SH-SY5Y (cell line): Measurements from ENCODE around the gene YAF2.

Source experiments
- GATA2 ChIP-seq: IDR thresholded peaks from 2 replicates; pipeline ENCODE4 v1.6.1; 2011; ENCODE audit warnings: mild to moderate bottlenecking, low read depth, low read length
- GATA3 ChIP-seq: IDR thresholded peaks from 2 replicates; pipeline ENCODE4 v1.6.1; 2011; ENCODE audit warnings: low read depth, mild to moderate bottlenecking, low read length, moderate library complexity

DNA sequence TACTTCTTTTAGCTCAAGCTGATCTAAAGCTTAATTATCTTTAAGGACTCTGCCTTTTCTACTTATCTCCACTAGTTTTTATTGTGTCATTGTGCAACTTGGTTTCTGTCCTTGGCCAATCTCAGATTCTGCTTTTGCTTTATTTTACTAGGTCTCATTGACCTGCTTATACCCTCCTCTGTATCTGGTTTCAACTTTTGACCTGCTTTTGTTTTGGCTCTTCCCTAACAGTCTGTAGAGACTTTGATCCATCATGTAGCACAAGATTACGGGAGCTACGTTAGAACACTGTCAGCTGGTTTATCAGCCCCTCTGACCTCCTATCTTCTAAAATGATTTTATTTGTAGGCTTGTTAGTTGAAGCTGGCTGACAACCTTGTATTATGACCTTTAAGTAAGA lies 44.2 kb upstream of the YAF2 start:
- TF ChIP-seq GATA2 (no peak), GATA3 (no peak)
